Colonic mucosa (tissue), 4 donors: ENCODE data around the gene COX7A2L. TPM values are rescaled to one million over a fixed set of nuclear protein-coding genes. Genes with fewer than 3 reads are reported as not detected.
A peak's percentile ranks its signal among the peaks of the same experiment; 100 is the strongest.

Experiments
- DNase-seq: peaks from one replicate; pipeline ENCODE4 v3.0.0-alpha.2; 2020
- H3K27ac ChIP-seq: fragments of 200-600 bp; one replicate; pipeline ENCODE4 v1.8.0; 2021
- H3K27me3 ChIP-seq: fragments of 200-600 bp; one replicate; pipeline ENCODE4 v1.8.0; 2021
- H3K36me3 ChIP-seq: fragments of 200-600 bp; one replicate; pipeline ENCODE4 v1.8.0; 2021
- H3K4me1 ChIP-seq: fragments of 200-600 bp; one replicate; pipeline ENCODE4 v1.8.0; 2021; ENCODE audit warnings: mild to moderate bottlenecking
- H3K4me3 ChIP-seq: fragments of 200-600 bp; one replicate; pipeline ENCODE4 v1.8.0; 2021
- H3K9ac ChIP-seq, 2 donors: one replicate each; pipeline ENCODE4 v1.7.0; 2013; ENCODE audit warnings: control low read depth in 2 of 2, low read depth in 2 of 2, low read length in 2 of 2
- H3K9me3 ChIP-seq: fragments of 200-600 bp; one replicate; pipeline ENCODE4 v1.8.0; 2021
- CTCF ChIP-seq: fragments of 200-600 bp; IDR thresholded peaks from one replicate; pipeline ENCODE4 v1.8.0; 2022; ENCODE audit warnings: antibody characterized with exemption, mild to moderate bottlenecking
- intact Hi-C: fragments of 100-400 bp; cut with DNase I; formaldehyde crosslinking; loops from one replicate; pipeline ENCODE4 v1.14.1; 2022
- total RNA-seq, 2 donors: library from RNA; stranded (reverse); fragmentation: NEBNext Ultra II Directional in 1 of 2; extraction: Animal tissue kit (Norgen Biotek cat#: 25700) in 1 of 2; gene quantifications; one replicate each; pipeline ENCODE4 v1.2.1, GENCODE V29; 2021
- donor health status: healthy.
- donor health status: DM: no; HTN: no; CAD: no.
- donor health status: DM: no; HTN: no; CAD: no.

The COX7A2L gene
- total RNA-seq, 2 donors from 2014 or later: 128 to 131 TPM

GRCh38 chr2:42392191-42392590 is 31.2 kb upstream of the COX7A2L start:
- Histone ChIP-seq H3K9ac (no peak overlapping the region), H3K27ac (no peak overlapping the region), H3K36me3 (no peaks in the 10 kb centered on the region), H3K4me3 (no peak overlapping the region), H3K4me1 (no peaks in the 10 kb centered on the region), H3K9me3 (no peaks in the 10 kb centered on the region), H3K27me3 (no peaks in the 10 kb centered on the region)
- no peak for TF ChIP-seq CTCF
- no peak for DNase-seq
- intact Hi-C loops: no loop called here

- H3K27ac ChIP-seq: no peak overlapping the region
- TF ChIP-seq CTCF: no peak
Observed at GRCh38 chr2:42390401-42390969, 29.5 kb upstream of the COX7A2L start.

GRCh38 chr2:42386682-42387081 is 25.7 kb upstream of the COX7A2L start:
- H3K9ac ChIP-seq: no peak overlapping the region
- H3K27ac ChIP-seq: no peak overlapping the region
- intact Hi-C loops: no loop called here
- no peaks in the 10 kb centered on the region for H3K9me3 ChIP-seq
- no peaks in the 10 kb centered on the region for H3K36me3 ChIP-seq
- H3K4me1 ChIP-seq: peaks cover 6% of the 10 kb centered on the region
- no peak for TF ChIP-seq CTCF
- no peaks in the 10 kb centered on the region for H3K27me3 ChIP-seq
- peak; percentile 14 for DNase-seq
- H3K4me3 ChIP-seq: no peak overlapping the region

More at GRCh38 chr2:42390401-42390969, 29.5 kb upstream of the COX7A2L start:
- H3K4me3 ChIP-seq: no peak overlapping the region
- no peaks in the 10 kb centered on the region for H3K36me3 ChIP-seq
- no peak for DNase-seq
- intact Hi-C loops: no loop called here
- H3K9me3 ChIP-seq: no peaks in the 10 kb centered on the region
- no peaks in the 10 kb centered on the region for H3K4me1 ChIP-seq
- H3K9ac ChIP-seq: no peak overlapping the region
- no peaks in the 10 kb centered on the region for H3K27me3 ChIP-seq

- no peak for TF ChIP-seq CTCF
- no peak overlapping the region for H3K9ac ChIP-seq
- no peaks in the 10 kb centered on the region for H3K9me3 ChIP-seq
- H3K27me3 ChIP-seq: no peaks in the 10 kb centered on the region
- DNase-seq: peak; percentile 56
- H3K27ac ChIP-seq: no peak overlapping the region
- H3K4me1 ChIP-seq: peaks cover 6% of the 10 kb centered on the region
- intact Hi-C loops: no loop called here
- no peak overlapping the region for H3K4me3 ChIP-seq
- no peaks in the 10 kb centered on the region for H3K36me3 ChIP-seq
Observed at GRCh38 chr2:42385225-42385624, 24.2 kb upstream of the COX7A2L start.

GRCh38 chr2:42383855-42384530 is 23.0 kb upstream of the COX7A2L start:
- peak; percentile 17 for DNase-seq
- no peaks in the 10 kb centered on the region for H3K27me3 ChIP-seq
- H3K9ac ChIP-seq: no peak overlapping the region
- H3K36me3 ChIP-seq: no peaks in the 10 kb centered on the region
- peaks cover 6% of the 10 kb centered on the region for H3K4me1 ChIP-seq
- H3K4me3 ChIP-seq: no peak overlapping the region
- H3K27ac ChIP-seq: no peak overlapping the region
- no peaks in the 10 kb centered on the region for H3K9me3 ChIP-seq
- no peak for TF ChIP-seq CTCF
- intact Hi-C loops: no loop called here
